SK-N-MC (cell line): ENCODE results near the gene FLNC.

ENCODE experiments used
- EZH2 ChIP-seq: fragments of 200-600 bp; sonication (generic); IDR thresholded peaks from one replicate; pipeline ENCODE4 v1.6.1; 2017; ENCODE audit warnings: antibody characterized with exemption
- POLR2AphosphoS5 ChIP-seq: IDR thresholded peaks from 2 replicates; pipeline ENCODE4 v1.6.1; 2012; ENCODE audit warnings: mild to moderate bottlenecking, low read depth, low read length, borderline replicate concordance

DNA sequence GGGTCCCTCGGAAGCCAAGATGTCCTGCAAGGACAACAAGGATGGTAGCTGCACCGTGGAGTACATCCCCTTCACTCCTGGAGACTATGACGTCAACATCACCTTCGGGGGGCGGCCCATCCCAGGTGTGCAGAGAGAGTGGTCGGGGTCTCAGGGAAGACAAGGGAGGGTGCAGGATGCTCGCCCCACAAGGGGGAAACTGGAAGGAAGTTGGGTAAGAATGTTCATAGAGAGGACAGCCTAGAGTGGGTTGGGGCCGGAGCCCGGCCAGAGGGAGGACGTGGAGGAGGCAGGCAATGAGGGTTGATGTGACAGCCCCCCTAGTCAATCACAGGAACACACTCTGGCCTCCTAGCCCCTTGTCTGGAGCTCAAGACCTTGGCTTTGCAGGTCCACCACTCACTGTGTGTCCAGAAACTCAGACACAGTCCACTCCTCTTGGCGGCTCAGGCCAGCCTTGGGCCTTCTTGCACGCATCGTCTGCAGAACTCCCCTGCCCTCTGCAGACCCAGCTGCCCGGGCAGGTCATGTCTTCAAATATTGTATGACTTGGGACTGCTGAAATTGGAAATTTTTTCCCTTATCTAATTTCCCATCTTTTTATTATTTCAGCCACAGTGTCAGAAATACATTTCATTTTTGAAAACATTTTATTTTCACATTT is 16.7 kb downstream of the FLNC start:
- no peak for TF ChIP-seq EZH2
- TF ChIP-seq POLR2AphosphoS5, result no peak
